ENCODE results near the gene DHH. TPM values are rescaled to one million over a fixed set of nuclear protein-coding genes. Genes with fewer than 3 reads are reported as not detected.

DHH gene
- polyA plus RNA-seq, 1 of the 3 experiments (the other 2 are of a cell fraction): 0.13 TPM

- Histone ChIP-seq H3K4me2 (peak overlapping the region; percentile 69; the same call in 1 of the 2 replicates), H3K9ac (no peak overlapping the region), H3K4me3 (ENCODE audit: low read depth in 2 of 2, low read length in 1 of 2) (peak overlapping the region in 1 of 2 experiments; percentile 49; a peak in 2 of 4 replicates), H4K20me1 (ENCODE audit: insufficient read depth) (no peaks in the 10 kb centered on the region), H3K9me3 (no peaks in the 10 kb centered on the region), H3K4me1 (ENCODE audit: control insufficient read depth in 1 of 2, insufficient read depth in 2 of 2, low read depth in 1 of 2, low read length in 1 of 2) (peaks cover 0 to 24% of the 10 kb centered on the region in 2 experiments; a peak in 1 of 4 replicates), H3K79me2 (ENCODE audit: insufficient read depth) (no peaks in the 10 kb centered on the region), H3K9me2 (no peaks in the 10 kb centered on the region), H3K27ac (ENCODE audit: low read depth in 2 of 2, low read length in 1 of 2) (no peak overlapping the region), H3K27me3 (ENCODE audit: insufficient read depth) (no peaks in the 10 kb centered on the region), H2AFZ (ENCODE audit: low read depth) (peak overlapping the region; percentile 67; the same call in 1 of the 2 replicates), H3K36me3 (replicated peaks in 1 of 2; ENCODE audit: control insufficient read depth in 1 of 2, insufficient read depth in 2 of 2, low read length in 1 of 2) (no peaks in the 10 kb centered on the region), H3F3A (replicated peaks; ENCODE audit: insufficient read depth) (peaks cover 3% of the 10 kb centered on the region)
- WGBS (ENCODE audit: low lambda C conversion rate): 8% methylated on average over 17 of the region's 18 CpGs
- POLR2A ChIA-PET: interaction anchor here (1.0 to 1.7 kb wide), 4 partner anchors 19 to 43 kb away, joined by 3 to 12 read pairs (median 7); partner anchors contain the start of genes LMBR1L, RHEBL1 and TUBA1B
- CTCF ChIA-PET: interaction anchor here (0.6 to 12.8 kb wide), 51 partner anchors 9 to 1026 kb away, joined by 3 to 315 read pairs (median 4); partner anchors contain the start of genes DDN, DHH, KMT2D and LMBR1L
- DNase-seq: peak; percentile 86
- TF ChIP-seq MEF2A (IDR thresholded peaks at IDR 0.05; ENCODE audit: borderline replicate concordance, low read depth) (no peak), RXRA (IDR thresholded peaks at IDR 0.05; ENCODE audit: borderline replicate concordance, low read depth) (no peak), GATA2 (CRISPR knock-in tag; IDR thresholded peaks at IDR 0.05) (no peak; the same call in 1 of the 2 replicates), TCF12 (IDR thresholded peaks at IDR 0.05) (no peak), JUND (IDR thresholded peaks at IDR 0.05) (no peak), USF2 (IDR thresholded peaks at IDR 0.05; ENCODE audit: borderline replicate concordance, low read depth, low read length) (no peak), TEAD4 (IDR thresholded peaks at IDR 0.05; ENCODE audit: borderline replicate concordance, insufficient read depth) (no peak), FOSL2 (IDR thresholded peaks at IDR 0.05; ENCODE audit: borderline replicate concordance, low read depth) (peak; percentile 34; the same call in 1 of the 2 replicates), RAD21 (IDR thresholded peaks at IDR 0.05; ENCODE audit: low read length) (peak; percentile 79), SMC3 (IDR thresholded peaks at IDR 0.05; ENCODE audit: low read depth, low read length) (peak; percentile 90), RFX5 (IDR thresholded peaks at IDR 0.05; ENCODE audit: low read length) (no peak), NFIC (IDR thresholded peaks at IDR 0.05; ENCODE audit: borderline replicate concordance) (no peak), EZH2phosphoT487 (IDR thresholded peaks at IDR 0.05; ENCODE audit: borderline replicate concordance, low read depth) (no peak), POLR2AphosphoS5 (IDR thresholded peaks at IDR 0.05; ENCODE audit: low read depth, low read length) (no peak), FOXM1 (IDR thresholded peaks at IDR 0.05; ENCODE audit: low read depth) (no peak)
- TF ChIP-seq, protein P1, sequence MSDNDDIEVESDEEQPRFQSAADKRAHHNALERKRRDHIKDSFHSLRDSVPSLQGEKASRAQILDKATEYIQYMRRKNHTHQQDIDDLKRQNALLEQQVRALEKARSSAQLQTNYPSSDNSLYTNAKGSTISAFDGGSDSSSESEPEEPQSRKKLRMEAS (IDR thresholded peaks at IDR 0.05; ENCODE audit: low read depth): no peak
- TF ChIP-seq, protein P2, sequence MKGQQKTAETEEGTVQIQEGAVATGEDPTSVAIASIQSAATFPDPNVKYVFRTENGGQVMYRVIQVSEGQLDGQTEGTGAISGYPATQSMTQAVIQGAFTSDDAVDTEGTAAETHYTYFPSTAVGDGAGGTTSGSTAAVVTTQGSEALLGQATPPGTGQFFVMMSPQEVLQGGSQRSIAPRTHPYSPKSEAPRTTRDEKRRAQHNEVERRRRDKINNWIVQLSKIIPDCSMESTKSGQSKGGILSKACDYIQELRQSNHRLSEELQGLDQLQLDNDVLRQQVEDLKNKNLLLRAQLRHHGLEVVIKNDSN (IDR thresholded peaks at IDR 0.05; ENCODE audit: borderline replicate concordance, low read depth): no peak
- TF ChIP-seq, protein P3, sequence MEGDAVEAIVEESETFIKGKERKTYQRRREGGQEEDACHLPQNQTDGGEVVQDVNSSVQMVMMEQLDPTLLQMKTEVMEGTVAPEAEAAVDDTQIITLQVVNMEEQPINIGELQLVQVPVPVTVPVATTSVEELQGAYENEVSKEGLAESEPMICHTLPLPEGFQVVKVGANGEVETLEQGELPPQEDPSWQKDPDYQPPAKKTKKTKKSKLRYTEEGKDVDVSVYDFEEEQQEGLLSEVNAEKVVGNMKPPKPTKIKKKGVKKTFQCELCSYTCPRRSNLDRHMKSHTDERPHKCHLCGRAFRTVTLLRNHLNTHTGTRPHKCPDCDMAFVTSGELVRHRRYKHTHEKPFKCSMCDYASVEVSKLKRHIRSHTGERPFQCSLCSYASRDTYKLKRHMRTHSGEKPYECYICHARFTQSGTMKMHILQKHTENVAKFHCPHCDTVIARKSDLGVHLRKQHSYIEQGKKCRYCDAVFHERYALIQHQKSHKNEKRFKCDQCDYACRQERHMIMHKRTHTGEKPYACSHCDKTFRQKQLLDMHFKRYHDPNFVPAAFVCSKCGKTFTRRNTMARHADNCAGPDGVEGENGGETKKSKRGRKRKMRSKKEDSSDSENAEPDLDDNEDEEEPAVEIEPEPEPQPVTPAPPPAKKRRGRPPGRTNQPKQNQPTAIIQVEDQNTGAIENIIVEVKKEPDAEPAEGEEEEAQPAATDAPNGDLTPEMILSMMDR (IDR thresholded peaks at IDR 0.05): peak; percentile 87
- TF ChIP-seq, protein P4, sequence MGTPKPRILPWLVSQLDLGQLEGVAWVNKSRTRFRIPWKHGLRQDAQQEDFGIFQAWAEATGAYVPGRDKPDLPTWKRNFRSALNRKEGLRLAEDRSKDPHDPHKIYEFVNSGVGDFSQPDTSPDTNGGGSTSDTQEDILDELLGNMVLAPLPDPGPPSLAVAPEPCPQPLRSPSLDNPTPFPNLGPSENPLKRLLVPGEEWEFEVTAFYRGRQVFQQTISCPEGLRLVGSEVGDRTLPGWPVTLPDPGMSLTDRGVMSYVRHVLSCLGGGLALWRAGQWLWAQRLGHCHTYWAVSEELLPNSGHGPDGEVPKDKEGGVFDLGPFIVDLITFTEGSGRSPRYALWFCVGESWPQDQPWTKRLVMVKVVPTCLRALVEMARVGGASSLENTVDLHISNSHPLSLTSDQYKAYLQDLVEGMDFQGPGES (IDR thresholded peaks at IDR 0.05; ENCODE audit: low read depth, low read length): no peak
- TF ChIP-seq, protein P5, sequence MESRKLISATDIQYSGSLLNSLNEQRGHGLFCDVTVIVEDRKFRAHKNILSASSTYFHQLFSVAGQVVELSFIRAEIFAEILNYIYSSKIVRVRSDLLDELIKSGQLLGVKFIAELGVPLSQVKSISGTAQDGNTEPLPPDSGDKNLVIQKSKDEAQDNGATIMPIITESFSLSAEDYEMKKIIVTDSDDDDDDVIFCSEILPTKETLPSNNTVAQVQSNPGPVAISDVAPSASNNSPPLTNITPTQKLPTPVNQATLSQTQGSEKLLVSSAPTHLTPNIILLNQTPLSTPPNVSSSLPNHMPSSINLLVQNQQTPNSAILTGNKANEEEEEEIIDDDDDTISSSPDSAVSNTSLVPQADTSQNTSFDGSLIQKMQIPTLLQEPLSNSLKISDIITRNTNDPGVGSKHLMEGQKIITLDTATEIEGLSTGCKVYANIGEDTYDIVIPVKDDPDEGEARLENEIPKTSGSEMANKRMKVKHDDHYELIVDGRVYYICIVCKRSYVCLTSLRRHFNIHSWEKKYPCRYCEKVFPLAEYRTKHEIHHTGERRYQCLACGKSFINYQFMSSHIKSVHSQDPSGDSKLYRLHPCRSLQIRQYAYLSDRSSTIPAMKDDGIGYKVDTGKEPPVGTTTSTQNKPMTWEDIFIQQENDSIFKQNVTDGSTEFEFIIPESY (IDR thresholded peaks at IDR 0.05; ENCODE audit: borderline replicate concordance, low read depth): no peak
- TF ChIP-seq, protein P6, sequence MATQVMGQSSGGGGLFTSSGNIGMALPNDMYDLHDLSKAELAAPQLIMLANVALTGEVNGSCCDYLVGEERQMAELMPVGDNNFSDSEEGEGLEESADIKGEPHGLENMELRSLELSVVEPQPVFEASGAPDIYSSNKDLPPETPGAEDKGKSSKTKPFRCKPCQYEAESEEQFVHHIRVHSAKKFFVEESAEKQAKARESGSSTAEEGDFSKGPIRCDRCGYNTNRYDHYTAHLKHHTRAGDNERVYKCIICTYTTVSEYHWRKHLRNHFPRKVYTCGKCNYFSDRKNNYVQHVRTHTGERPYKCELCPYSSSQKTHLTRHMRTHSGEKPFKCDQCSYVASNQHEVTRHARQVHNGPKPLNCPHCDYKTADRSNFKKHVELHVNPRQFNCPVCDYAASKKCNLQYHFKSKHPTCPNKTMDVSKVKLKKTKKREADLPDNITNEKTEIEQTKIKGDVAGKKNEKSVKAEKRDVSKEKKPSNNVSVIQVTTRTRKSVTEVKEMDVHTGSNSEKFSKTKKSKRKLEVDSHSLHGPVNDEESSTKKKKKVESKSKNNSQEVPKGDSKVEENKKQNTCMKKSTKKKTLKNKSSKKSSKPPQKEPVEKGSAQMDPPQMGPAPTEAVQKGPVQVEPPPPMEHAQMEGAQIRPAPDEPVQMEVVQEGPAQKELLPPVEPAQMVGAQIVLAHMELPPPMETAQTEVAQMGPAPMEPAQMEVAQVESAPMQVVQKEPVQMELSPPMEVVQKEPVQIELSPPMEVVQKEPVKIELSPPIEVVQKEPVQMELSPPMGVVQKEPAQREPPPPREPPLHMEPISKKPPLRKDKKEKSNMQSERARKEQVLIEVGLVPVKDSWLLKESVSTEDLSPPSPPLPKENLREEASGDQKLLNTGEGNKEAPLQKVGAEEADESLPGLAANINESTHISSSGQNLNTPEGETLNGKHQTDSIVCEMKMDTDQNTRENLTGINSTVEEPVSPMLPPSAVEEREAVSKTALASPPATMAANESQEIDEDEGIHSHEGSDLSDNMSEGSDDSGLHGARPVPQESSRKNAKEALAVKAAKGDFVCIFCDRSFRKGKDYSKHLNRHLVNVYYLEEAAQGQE (IDR thresholded peaks at IDR 0.05; ENCODE audit: low read depth, low read length): no peak
Measured at GRCh38 chr12:49088150-49088931, 6.3 kb downstream of the DHH start.

Data from SK-N-SH (cell line).